HG03108 (cell line): Measurements from ENCODE around the gene TMEM272.

ENCODE experiments used
- ATAC-seq: cut with Tn5 transposase; IDR thresholded peaks from one replicate; pipeline ENCODE4 v1.9.1; 2021; ENCODE audit warnings: moderate library complexity; ENCODE audit not compliant: unreplicated experiment

Gene TMEM272

GRCh38 chr13:51783428-51784094 lies 61.4 kb downstream of the TMEM272 start:
- ATAC-seq, result no peak

GRCh38 chr13:51782026-51782710 lies 62.8 kb downstream of the TMEM272 start:
- no peak for ATAC-seq

- no peak for ATAC-seq
Measured at GRCh38 chr13:51781246-51782022, 63.5 kb downstream of the TMEM272 start.

GRCh38 chr13:51780099-51780498 lies 64.9 kb downstream of the TMEM272 start:
- ATAC-seq, result no peak

- no peak for ATAC-seq
Measured at GRCh38 chr13:51778392-51778791, 66.6 kb downstream of the TMEM272 start.

- ATAC-seq, result no peak
Measured at GRCh38 chr13:51777921-51778320, 67.1 kb downstream of the TMEM272 start.

- no peak for ATAC-seq
Measured at GRCh38 chr13:51776179-51776578, 68.8 kb downstream of the TMEM272 start.

- no peak for ATAC-seq
Measured at GRCh38 chr13:51773515-51773914, 71.5 kb downstream of the TMEM272 start.

GRCh38 chr13:51772781-51773180 lies 72.2 kb downstream of the TMEM272 start:
- ATAC-seq, result no peak

GRCh38 chr13:51772105-51772455 lies 72.9 kb downstream of the TMEM272 start:
- no peak for ATAC-seq

GRCh38 chr13:51771418-51772104 lies 73.4 kb downstream of the TMEM272 start:
- ATAC-seq, result no peak

- ATAC-seq, result no peak
Measured at GRCh38 chr13:51770681-51771417, 74.1 kb downstream of the TMEM272 start.

- no peak for ATAC-seq
Measured at GRCh38 chr13:51770160-51770559, 74.8 kb downstream of the TMEM272 start.

- ATAC-seq, result no peak
Measured at GRCh38 chr13:51769455-51770127, 75.4 kb downstream of the TMEM272 start.

GRCh38 chr13:51768976-51769375 lies 76.0 kb downstream of the TMEM272 start:
- no peak for ATAC-seq

- ATAC-seq, result no peak
Measured at GRCh38 chr13:51768378-51768921, 76.5 kb downstream of the TMEM272 start.

- ATAC-seq, result no peak
Measured at GRCh38 chr13:51767100-51767499, 77.9 kb downstream of the TMEM272 start.

GRCh38 chr13:51765142-51765515 lies 79.8 kb downstream of the TMEM272 start:
- ATAC-seq, result no peak

- peak; percentile 82 for ATAC-seq
Measured at GRCh38 chr13:51764184-51765141, 80.5 kb downstream of the TMEM272 start.
